K562 (cell line): ENCODE results near the gene BCAS3. TPM values are rescaled to one million over a fixed set of nuclear protein-coding genes. Genes with fewer than 3 reads are reported as not detected.

ENCODE experiments used
- ATAC-seq: fragments of 200-7000 bp; cut with Tn5 transposase; 3 replicates; pipeline ENCODE4 v1.9.1; 2020; ENCODE audit warnings: moderate library complexity
- BruUV-seq: library from RNA; stranded (reverse); fragments of 400-500 nt; replicated peaks from 2 replicates; lab custom pipeline; 2021; lab: Mats Ljungman, UMichigan
- CTCF ChIA-PET: fragments of 300-600 bp; formaldehyde crosslinking; extraction: SDS; loops from one replicate; lab custom pipeline; 2021; ENCODE audit warnings: low intra/inter-chr PET ratio; lab: Yijun Ruan, JAX
- POLR2A ChIA-PET: fragments of 300-600, 350-650 bp; sonication (Branson Sonifier 250); formaldehyde crosslinking; extraction: SDS; loops from one replicate; lab custom pipeline; 2021; ENCODE audit warnings: antibody characterized with exemption, inconsistent platforms; lab: Yijun Ruan, JAX
- DNase-seq, 4 experiments: peaks; one replicate each; pipeline versions ENCODE4 v3.0.0 to v3.0.0-alpha.2; 2011 to 2018; ENCODE audit warnings: low spot score in 3 of 4, mixed read lengths in 3 of 4; ENCODE audit errors: extremely low read depth in 1 of 4
- FAIRE-seq: peaks from 2 replicates; lab custom pipeline; 2011; peaks lifted over from hg19 to GRCh38; lab: Jason Lieb, UNC
- H2AFZ ChIP-seq: 2 replicates; pipeline ENCODE4 v1.6.0; 2011; ENCODE audit warnings: low read depth, low read length, control low read depth, inconsistent platforms
- H3K27ac ChIP-seq: fragments of 200-600 bp; 3 replicates; pipeline ENCODE4 v1.8.0; 2011; ENCODE audit warnings: low read depth, mild to moderate bottlenecking, control low read depth, inconsistent platforms, low read length, moderate library complexity, mixed read lengths; ENCODE audit errors: extremely low read depth
- H3K27me3 ChIP-seq, 2 experiments: fragments of 300-600 bp in 1 of 2; 2 replicates in 1 of 2; 3 replicates in 1 of 2; pipeline versions ENCODE4 v1.6.0 to v1.8.0; 2011; ENCODE audit warnings: inconsistent platforms in 2 of 2, low read length in 2 of 2, mild to moderate bottlenecking in 1 of 2, mixed read lengths in 1 of 2, moderate library complexity in 1 of 2; ENCODE audit not compliant: control insufficient read depth in 2 of 2, insufficient read depth in 2 of 2
- H3K36me3 ChIP-seq: fragments of 300-600 bp; 3 replicates; pipeline ENCODE4 v1.8.0; 2011; ENCODE audit warnings: mild to moderate bottlenecking, low read length, inconsistent platforms; ENCODE audit not compliant: control insufficient read depth, insufficient read depth
- H3K4me1 ChIP-seq, 2 experiments: fragments of 200-600 bp in 1 of 2; replicated peaks in 1 of 2; 2 replicates in 1 of 2; 3 replicates in 1 of 2; pipeline versions ENCODE4 v1.5.1 to v1.8.0; 2011; ENCODE audit warnings: inconsistent platforms in 2 of 2, low read length in 2 of 2, mild to moderate bottlenecking in 1 of 2, mixed read lengths in 1 of 2, moderate library complexity in 1 of 2; ENCODE audit not compliant: control insufficient read depth in 2 of 2, insufficient read depth in 2 of 2
- H3K4me2 ChIP-seq: 2 replicates; pipeline ENCODE4 v1.6.1; 2011; ENCODE audit warnings: low read length, control low read depth, inconsistent platforms, mixed read lengths; ENCODE audit not compliant: insufficient read depth
- H3K4me3 ChIP-seq: fragments of 200-600 bp; sonication (generic), shearing (Covaris generic); 2 replicates; pipeline ENCODE4 v1.5.1; 2016; ENCODE audit warnings: control low read depth, inconsistent platforms
- H3K79me2 ChIP-seq: fragments of 200-600 bp; 3 replicates; pipeline ENCODE4 v1.8.0; 2011; ENCODE audit warnings: low read length, inconsistent platforms; ENCODE audit not compliant: control insufficient read depth, insufficient read depth
- H3K9ac ChIP-seq, 2 experiments: 2 replicates each; pipeline versions ENCODE4 v1.6.0 to v1.6.1; 2011; ENCODE audit warnings: low read depth in 2 of 2, low read length in 2 of 2, control low read depth in 1 of 2, inconsistent platforms in 1 of 2, mild to moderate bottlenecking in 1 of 2, mixed read lengths in 1 of 2; ENCODE audit not compliant: insufficient read depth in 1 of 2
- H3K9me1 ChIP-seq: one replicate; pipeline ENCODE4 v1.6.0; 2011; ENCODE audit warnings: inconsistent platforms, mild to moderate bottlenecking, low read length, moderate library complexity; ENCODE audit not compliant: control insufficient read depth, insufficient read depth
- H3K9me3 ChIP-seq: replicated peaks from 2 replicates; pipeline ENCODE4 v1.5.1; 2011; ENCODE audit warnings: low read depth, low read length, inconsistent platforms; ENCODE audit not compliant: control insufficient read depth, insufficient read depth
- H4K20me1 ChIP-seq: replicated peaks from 2 replicates; pipeline ENCODE4 v1.6.1; 2011; ENCODE audit warnings: low read length, inconsistent platforms, mixed read lengths; ENCODE audit not compliant: control insufficient read depth, insufficient read depth
- EWSR1 ChIP-seq: fragments of 450-650 bp; IDR thresholded peaks from 2 replicates; pipeline ENCODE4 v1.6.1; 2018; ENCODE audit warnings: borderline replicate concordance, mild to moderate bottlenecking, low read depth, moderate library complexity; ENCODE audit not compliant: partially characterized antibody
- IFI16 ChIP-seq: fragments of 250-450 bp; sonication (Bioruptor Pico); IDR thresholded peaks from 2 replicates; pipeline ENCODE4 v2.1.2; 2022; ENCODE audit warnings: mild to moderate bottlenecking, inconsistent platforms
- ZBTB11 ChIP-seq, 3 experiments: fragments of 200-800 bp in 1 of 3; fragments of 250-450 bp in 1 of 3; fragments of 450-650 bp in 1 of 3; sonication (Bioruptor Pico) in 1 of 3; sonication (Bioruptor generic) in 1 of 3; formaldehyde crosslinking in 1 of 3; IDR thresholded peaks; 2 replicates each; pipeline versions ENCODE4 v1.6.1 to v1.8.0; 2016 to 2022; ENCODE audit warnings: mild to moderate bottlenecking in 2 of 3, missing genetic modification characterization in 2 of 3, missing compliant biosample characterization in 1 of 3, moderate library complexity in 1 of 3
- WGBS: fragments of 100-300 bp; shearing (Covaris generic); methylation state at CpG from one replicate; pipeline ENCODE4 v1.1.6; 2016; ENCODE audit warnings: low coverage, mixed read lengths; ENCODE audit not compliant: insufficient coverage; ENCODE audit errors: missing lambda C conversion rate; 5-methylcytosine and 5-hydroxymethylcytosine counted together
- in situ Hi-C: fragments of 300-500 bp; cut with MboI; formaldehyde crosslinking; loops from 4 replicates; pipeline ENCODE4 v1.15.0; 2018; ENCODE audit warnings: inconsistent platforms, mixed read lengths
- intact Hi-C: fragments of 100-400 bp; cut with micrococcal nuclease; formaldehyde crosslinking; loops from 2 replicates; pipeline ENCODE4 v1.14.2; 2022
- polyA plus RNA-seq, 8 experiments: library from polyadenylated mRNA; depleted of rRNA in 4 of 8; stranded (reverse) in 5 of 8; unstranded in 3 of 8; fragments of >200 nt; fragmentation: Nextera tagmentation in 2 of 8; fragmentation: Illumina TruSeq in 1 of 8; extraction: Ambion mirVana in 2 of 8; extraction: Trizol in 1 of 8; gene quantifications; 2 replicates each; pipeline versions ENCODE4 v1.2.1 to v1.2.3, GENCODE V29; 2011 to 2014; ENCODE audit warnings: inconsistent platforms in 1 of 8, missing spikeins in 1 of 8
- total RNA-seq, 7 experiments: library from RNA; depleted of rRNA in 6 of 7; stranded (reverse); fragments of >200 nt in 6 of 7; fragmentation: Illumina TruSeq in 2 of 7; extraction: Trizol in 2 of 7; gene quantifications; 2 replicates each; pipeline versions ENCODE4 v1.2.1 to v1.2.3, GENCODE V29; 2011 to 2021; ENCODE audit warnings: low replicate concordance in 1 of 7

The BCAS3 gene
- total and polyA plus RNA-seq, 9 of the 15 experiments (the other 6 are each of a cell fraction or from before 2014, with no cell fraction given), result 1.9 to 5.5 (median 3.5) TPM

GRCh38 chr17:60685437-60685836, 7.8 kb downstream of the BCAS3 start:
- POLR2A ChIA-PET, result interaction anchor here (0.6 kb wide), 1 partner anchor 246 kb away, joined by 3 read pairs; no protein-coding TSS in a partner anchor
- Histone ChIP-seq H3K4me3 (no peak overlapping the region), H3K36me3 (no peaks in the 10 kb centered on the region), H3K27ac (no peak overlapping the region), H3K9me3 (no peaks in the 10 kb centered on the region), H3K27me3 (no peaks in the 10 kb centered on the region), H4K20me1 (no peaks in the 10 kb centered on the region), H3K9ac (no peak overlapping the region), H3K9me1 (no peaks in the 10 kb centered on the region), H2AFZ (no peak overlapping the region), H3K79me2 (no peaks in the 10 kb centered on the region), H3K4me2 (no peak overlapping the region), H3K4me1 (no peaks in the 10 kb centered on the region)
- CTCF ChIA-PET, result interaction anchor here (0.6 kb wide), 1 partner anchor 700 kb away, joined by 4 read pairs; no protein-coding TSS in a partner anchor
- ATAC-seq (no peak), DNase-seq (no peak), FAIRE-seq (no peak)
- TF ChIP-seq IFI16 (CRISPR knock-in tag) (no peak), EWSR1 (peak; percentile 52), ZBTB11 (CRISPR knock-in tag; IDR thresholded peaks at IDR 0.05) (peak in 1 of 3 experiments; percentile 13; a peak in 1 of 6 replicates)
- in situ Hi-C loops (no loop called here), intact Hi-C loops (no loop called here)
- no TSS peak for BruUV-seq
- WGBS, result 51% methylated on average over 6 of the region's 7 CpGs
